Lower leg skin (tissue), 3 donors: Measurements from ENCODE around the gene MCIDAS.

Experiments used
- POLR2A ChIP-seq, 2 donors: fragments of 450-650 bp; IDR thresholded peaks; one replicate each; pipeline ENCODE4 v1.6.1; 2016 to 2017; ENCODE audit warnings: antibody characterized with exemption in 2 of 2, mild to moderate bottlenecking in 1 of 2, moderate library complexity in 1 of 2
- TF ChIP-seq, protein P1 (sequence below), 3 donors: fragments of 450-650 bp; IDR thresholded peaks; one replicate each; pipeline ENCODE4 v1.5.1; 2016; ENCODE audit warnings: antibody characterized with exemption in 3 of 3, mild to moderate bottlenecking in 3 of 3, moderate library complexity in 2 of 3

DNA sequence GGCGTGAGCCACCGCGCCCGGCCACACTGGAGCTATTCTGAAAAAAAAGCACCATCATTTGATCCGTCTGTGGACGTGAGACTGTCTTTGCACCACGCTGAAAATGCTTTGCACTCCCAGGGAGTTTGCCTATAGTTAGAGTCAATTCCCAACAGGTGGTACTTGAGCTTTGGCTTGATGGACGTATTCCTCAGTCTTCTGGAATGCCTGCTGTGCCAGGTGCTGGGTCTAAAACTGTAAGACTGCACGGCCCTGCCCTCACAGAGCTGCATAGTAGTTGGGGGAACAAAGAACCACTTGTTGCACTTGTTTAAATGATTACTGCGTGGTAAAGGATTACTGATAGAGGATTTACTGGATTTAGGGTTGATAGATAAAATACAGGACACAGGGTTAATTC, 9.7 kb upstream of the MCIDAS start:
- TF ChIP-seq, protein P1, sequence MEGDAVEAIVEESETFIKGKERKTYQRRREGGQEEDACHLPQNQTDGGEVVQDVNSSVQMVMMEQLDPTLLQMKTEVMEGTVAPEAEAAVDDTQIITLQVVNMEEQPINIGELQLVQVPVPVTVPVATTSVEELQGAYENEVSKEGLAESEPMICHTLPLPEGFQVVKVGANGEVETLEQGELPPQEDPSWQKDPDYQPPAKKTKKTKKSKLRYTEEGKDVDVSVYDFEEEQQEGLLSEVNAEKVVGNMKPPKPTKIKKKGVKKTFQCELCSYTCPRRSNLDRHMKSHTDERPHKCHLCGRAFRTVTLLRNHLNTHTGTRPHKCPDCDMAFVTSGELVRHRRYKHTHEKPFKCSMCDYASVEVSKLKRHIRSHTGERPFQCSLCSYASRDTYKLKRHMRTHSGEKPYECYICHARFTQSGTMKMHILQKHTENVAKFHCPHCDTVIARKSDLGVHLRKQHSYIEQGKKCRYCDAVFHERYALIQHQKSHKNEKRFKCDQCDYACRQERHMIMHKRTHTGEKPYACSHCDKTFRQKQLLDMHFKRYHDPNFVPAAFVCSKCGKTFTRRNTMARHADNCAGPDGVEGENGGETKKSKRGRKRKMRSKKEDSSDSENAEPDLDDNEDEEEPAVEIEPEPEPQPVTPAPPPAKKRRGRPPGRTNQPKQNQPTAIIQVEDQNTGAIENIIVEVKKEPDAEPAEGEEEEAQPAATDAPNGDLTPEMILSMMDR (IDR thresholded peaks at IDR 0.05): no peak
- TF ChIP-seq POLR2A (IDR thresholded peaks at IDR 0.05): no peak
